Endothelial cell of umbilical vein (primary cell): Measurements from ENCODE around the gene PHC2. TPM values are rescaled to one million over a fixed set of nuclear protein-coding genes. Genes with fewer than 3 reads are reported as not detected.

ENCODE experiments used
- BruUV-seq: library from RNA; stranded (reverse); fragments of 400-500 nt; replicated peaks from 2 replicates; lab custom pipeline; 2021; lab: Mats Ljungman, UMichigan
- CTCF ChIA-PET: fragments of 300-600, 350-600 bp; sonication (Branson Sonifier 250); formaldehyde crosslinking; loops from one replicate; lab custom pipeline; 2021; ENCODE audit warnings: antibody characterized with exemption, inconsistent platforms; lab: Charles Lee
- POLR2A ChIA-PET: fragments of 300-600, 350-600 bp; sonication (Branson Sonifier 250); formaldehyde crosslinking; loops from one replicate; lab custom pipeline; 2021; ENCODE audit warnings: antibody characterized with exemption, inconsistent platforms; lab: Charles Lee
- DNase-seq: peaks from one replicate; pipeline ENCODE4 v3.0.0-alpha.2; 2011; ENCODE audit warnings: low read depth, low spot score
- FAIRE-seq: peaks from 2 replicates; lab custom pipeline; 2011; peaks lifted over from hg19 to GRCh38; lab: Jason Lieb, UNC
- H2AFZ ChIP-seq: 2 replicates; pipeline ENCODE4 v1.6.0; 2012; ENCODE audit warnings: low read depth, low read length, control low read depth, inconsistent platforms
- H3K27ac ChIP-seq: 2 replicates; pipeline ENCODE4 v1.5.1; 2011; ENCODE audit warnings: low read depth, mild to moderate bottlenecking, control low read depth, low read length, moderate library complexity; ENCODE audit not compliant: insufficient read depth
- H3K27me3 ChIP-seq, 2 experiments: 2 replicates each; pipeline versions ENCODE4 v1.6.0 to v1.6.1; 2011; ENCODE audit warnings: low read length in 2 of 2, mixed read lengths in 1 of 2; ENCODE audit not compliant: control insufficient read depth in 2 of 2, insufficient read depth in 2 of 2
- H3K36me3 ChIP-seq, 2 experiments: 2 replicates in 1 of 2; 3 replicates in 1 of 2; pipeline ENCODE4 v1.5.1; 2011; ENCODE audit warnings: low read length in 2 of 2, mild to moderate bottlenecking in 1 of 2, moderate library complexity in 1 of 2; ENCODE audit not compliant: control insufficient read depth in 2 of 2, insufficient read depth in 2 of 2; ENCODE audit errors: extremely low read depth in 1 of 2
- H3K4me1 ChIP-seq: 3 replicates; pipeline ENCODE4 v1.5.1; 2011; ENCODE audit warnings: mild to moderate bottlenecking, low read length; ENCODE audit not compliant: control insufficient read depth, insufficient read depth; ENCODE audit errors: extremely low read depth
- H3K4me2 ChIP-seq: 2 replicates; pipeline ENCODE4 v1.6.1; 2011; ENCODE audit warnings: low read length, control low read depth, mixed read lengths; ENCODE audit not compliant: insufficient read depth
- H3K4me3 ChIP-seq, 3 experiments: fragments of 200-600 bp in 1 of 3; sonication (generic), shearing (Covaris generic) in 1 of 3; replicated peaks in 1 of 3; 2 replicates each; pipeline ENCODE4 v1.5.1; 2011 to 2016; ENCODE audit warnings: control low read depth in 3 of 3, low read length in 3 of 3, mild to moderate bottlenecking in 2 of 3, inconsistent platforms in 1 of 3, low read depth in 1 of 3, moderate library complexity in 1 of 3; ENCODE audit not compliant: insufficient read depth in 1 of 3
- H3K79me2 ChIP-seq: 2 replicates; pipeline ENCODE4 v1.6.0; 2012; ENCODE audit warnings: low read length, inconsistent platforms; ENCODE audit not compliant: control insufficient read depth, insufficient read depth
- H3K9ac ChIP-seq: replicated peaks from 2 replicates; pipeline ENCODE3; 2011; ENCODE audit warnings: low read length, control low read depth; ENCODE audit not compliant: insufficient read depth; ENCODE audit errors: extremely low read depth
- H3K9me1 ChIP-seq: replicated peaks from 3 replicates; pipeline ENCODE4 v1.6.0; 2011; ENCODE audit warnings: mild to moderate bottlenecking, low read length; ENCODE audit not compliant: control insufficient read depth, insufficient read depth; ENCODE audit errors: extremely low read depth
- H3K9me3 ChIP-seq: replicated peaks from 2 replicates; pipeline ENCODE4 v1.5.1; 2012; ENCODE audit warnings: low read length, inconsistent platforms; ENCODE audit not compliant: control insufficient read depth, insufficient read depth
- H4K20me1 ChIP-seq: replicated peaks from 2 replicates; pipeline ENCODE3; 2011; ENCODE audit warnings: mild to moderate bottlenecking, low read length; ENCODE audit not compliant: control insufficient read depth, insufficient read depth; ENCODE audit errors: extremely low read depth
- CTCF ChIP-seq, 2 donors: IDR thresholded peaks; 1 replicate in 1 of 2; 2 replicates in 1 of 2; pipeline ENCODE4 v1.5.1; 2011; ENCODE audit warnings: low read length in 2 of 2, mild to moderate bottlenecking in 2 of 2, moderate library complexity in 2 of 2, control low read depth in 1 of 2, inconsistent platforms in 1 of 2, low read depth in 1 of 2; ENCODE audit not compliant: insufficient read depth in 1 of 2; ENCODE audit errors: extremely low read depth in 1 of 2
- EZH2 ChIP-seq: IDR thresholded peaks from 2 replicates; pipeline ENCODE4 v1.6.1; 2012; ENCODE audit warnings: borderline replicate concordance, low read depth, mild to moderate bottlenecking, moderate library complexity, low read length, inconsistent platforms; ENCODE audit not compliant: severe bottlenecking
- FOS ChIP-seq: IDR thresholded peaks from 2 replicates; pipeline ENCODE4 v1.6.1; 2011; ENCODE audit warnings: mild to moderate bottlenecking, low read length, moderate library complexity, borderline replicate concordance; ENCODE audit not compliant: insufficient read depth
- GATA2 ChIP-seq: IDR thresholded peaks from 2 replicates; pipeline ENCODE4 v1.7.0; 2011; ENCODE audit warnings: low read depth, mild to moderate bottlenecking, moderate library complexity, mixed read lengths, low read length; ENCODE audit not compliant: insufficient read length, insufficient read depth
- JUN ChIP-seq: IDR thresholded peaks from 2 replicates; pipeline ENCODE4 v1.6.1; 2011; ENCODE audit warnings: borderline replicate concordance, low read depth; ENCODE audit not compliant: insufficient read length, insufficient read depth
- MAX ChIP-seq: IDR thresholded peaks from 2 replicates; pipeline ENCODE4 v1.6.1; 2011; ENCODE audit not compliant: insufficient read depth, insufficient read length
- MYC ChIP-seq: IDR thresholded peaks from one replicate; pipeline ENCODE4 v1.6.1; 2011; ENCODE audit warnings: mild to moderate bottlenecking, low read depth, low read length
- POLR2A ChIP-seq: IDR thresholded peaks from 2 replicates; pipeline ENCODE4 v1.6.1; 2012; ENCODE audit warnings: low read depth, mild to moderate bottlenecking, control low read depth, low read length
- POLR2AphosphoS5 ChIP-seq: IDR thresholded peaks from 2 replicates; pipeline ENCODE4 v1.6.1; 2012; ENCODE audit warnings: low read depth, mild to moderate bottlenecking, control low read depth, low read length, moderate library complexity; ENCODE audit not compliant: insufficient read depth
- dilution Hi-C: fragments of 300-500 bp; cut with MboI; formaldehyde crosslinking; loops from one replicate; pipeline ENCODE4 v1.15.0; 2019; ENCODE audit warnings: low sequenced_read_pairs; ENCODE audit not compliant: extremely low pct_ligation_motif_present
- intact Hi-C: fragments of 100-400 bp; cut with micrococcal nuclease; formaldehyde crosslinking; loops from one replicate; pipeline ENCODE4 v1.10.0; 2022
- polyA plus RNA-seq, 4 experiments: library from polyadenylated mRNA; depleted of rRNA in 3 of 4; stranded (reverse) in 3 of 4; unstranded in 1 of 4; fragments of >200 nt; gene quantifications; 2 replicates each; pipeline versions ENCODE4 v1.2.1 to v1.2.3, GENCODE V29; 2011 to 2012; ENCODE audit warnings: missing spikeins in 1 of 4
- total RNA-seq: library from RNA; stranded (reverse); gene quantifications from 2 replicates; pipeline ENCODE4 v1.2.3, GENCODE V29; 2021

PHC2 gene
- total and polyA plus RNA-seq, 2 donors (not counting 3 experiments of a cell fraction or from before 2014, with no cell fraction given) = 65.6 to 79.0 TPM

- no peak for FAIRE-seq
- no peaks in the 10 kb centered on the region for H3K9me1 ChIP-seq
- BruUV-seq = no TSS peak
Measured at GRCh38 chr1:33311706-33312412, 119.0 kb downstream of the PHC2 start.

GRCh38 chr1:33310702-33311101, 120.2 kb downstream of the PHC2 start:
- Histone ChIP-seq H3K9me3 (no peaks in the 10 kb centered on the region), H3K4me2 (no peak overlapping the region), H3K9me1 (no peaks in the 10 kb centered on the region), H2AFZ (no peak overlapping the region), H3K4me1 (peaks cover 2% of the 10 kb centered on the region), H3K4me3 (no peak overlapping the region), H3K79me2 (no peaks in the 10 kb centered on the region), H3K9ac (no peak overlapping the region), H3K27me3 (peaks cover 0 to 9% of the 10 kb centered on the region in 2 experiments), H3K27ac (no peak overlapping the region), H4K20me1 (no peaks in the 10 kb centered on the region), H3K36me3 (no peaks in the 10 kb centered on the region)
- FAIRE-seq = no peak
- ChIA-PET CTCF (no interaction called here), POLR2A (no interaction called here)
- TF ChIP-seq JUN (no peak), CTCF (IDR thresholded peaks at IDR 0.05; ENCODE audit: extremely low read depth in 1 of 2, insufficient read depth in 1 of 2, low read depth in 1 of 2, low read length in 2 of 2) (no peak), EZH2 (no peak), POLR2AphosphoS5 (no peak), MAX (no peak), MYC (no peak), FOS (no peak), POLR2A (no peak), GATA2 (no peak)
- no TSS peak for BruUV-seq
- no peak for DNase-seq
- dilution Hi-C loops = no loop called here
- intact Hi-C loops = no loop called here

More at GRCh38 chr1:33311706-33312412, 119.0 kb downstream of the PHC2 start:
- H3K9ac ChIP-seq = no peak overlapping the region
- H3K4me1 ChIP-seq = peaks cover 2% of the 10 kb centered on the region
- H3K4me3 ChIP-seq = no peak overlapping the region
- no peak for DNase-seq
- no peaks in the 10 kb centered on the region for H3K9me3 ChIP-seq
- CTCF ChIA-PET = interaction anchor here (0.9 to 2.6 kb wide), 3 partner anchors 8 to 174 kb away, joined by 3 to 14 read pairs (median 3); no protein-coding TSS in a partner anchor
- dilution Hi-C loops (no loop called here), intact Hi-C loops (no loop called here)
- H3K27me3 ChIP-seq = peaks cover 0 to 2% of the 10 kb centered on the region in 2 experiments
- H3K36me3 ChIP-seq = no peaks in the 10 kb centered on the region
- H4K20me1 ChIP-seq = no peaks in the 10 kb centered on the region
- no peak overlapping the region for H2AFZ ChIP-seq
- no peak overlapping the region for H3K27ac ChIP-seq
- H3K79me2 ChIP-seq = no peaks in the 10 kb centered on the region
- no peak overlapping the region for H3K4me2 ChIP-seq
- TF ChIP-seq POLR2A = no peak
- POLR2A ChIA-PET = no interaction called here
